HepG2 (cell line): Measurements from ENCODE around the gene MSL3B.

Source experiments
- ATAC-seq: fragments of 200-7000 bp; cut with Tn5 transposase; 3 replicates; pipeline ENCODE4 v1.9.1; 2020; ENCODE audit warnings: mild to moderate bottlenecking, moderate library complexity
- BruUV-seq: library from RNA; stranded (reverse); fragments of 400-500 nt; replicated peaks from 2 replicates; lab custom pipeline; 2021; lab: Mats Ljungman, UMichigan
- CTCF ChIA-PET: fragments of 300-600 bp; formaldehyde crosslinking; extraction: SDS; loops from one replicate; lab custom pipeline; 2021; ENCODE audit warnings: low total read pairs, inconsistent platforms, low intra/inter-chr PET ratio; lab: Yijun Ruan, JAX
- POLR2A ChIA-PET: fragments of 350-600 bp; sonication (Branson Sonifier 250); formaldehyde crosslinking; loops from one replicate; lab custom pipeline; 2020; ENCODE audit warnings: antibody characterized with exemption, inconsistent platforms; lab: Yijun Ruan, JAX
- DNase-seq: peaks from one replicate; pipeline ENCODE4 v3.0.0-alpha.2; 2015; ENCODE audit warnings: low spot score
- FAIRE-seq: peaks from 3 replicates; lab custom pipeline; 2011; peaks lifted over from hg19 to GRCh38; lab: Jason Lieb, UNC
- H2AFZ ChIP-seq: one replicate; pipeline ENCODE4 v1.6.1; 2011; ENCODE audit warnings: low read length, inconsistent platforms
- H3K27ac ChIP-seq: fragments of 300-600 bp; 3 replicates; pipeline ENCODE4 v1.8.0; 2011; ENCODE audit warnings: mixed run types, mild to moderate bottlenecking, mixed read lengths, low read length, inconsistent platforms; ENCODE audit not compliant: insufficient read depth; ENCODE audit errors: extremely low read length
- H3K27me3 ChIP-seq, 2 experiments: fragments of 200-600 bp in 1 of 2; 2 replicates in 1 of 2; 3 replicates in 1 of 2; pipeline versions ENCODE4 v1.6.0 to v1.8.0; 2011; ENCODE audit warnings: low read length in 2 of 2, mild to moderate bottlenecking in 2 of 2, moderate library complexity in 2 of 2, inconsistent platforms in 1 of 2; ENCODE audit not compliant: insufficient read depth in 2 of 2, control insufficient read depth in 1 of 2
- H3K36me3 ChIP-seq, 2 experiments: fragments of 200-600 bp in 1 of 2; replicated peaks in 1 of 2; 2 replicates in 1 of 2; 3 replicates in 1 of 2; pipeline versions ENCODE4 v1.5.1 to v1.8.0; 2011; ENCODE audit warnings: low read length in 2 of 2, inconsistent platforms in 1 of 2; ENCODE audit not compliant: insufficient read depth in 2 of 2, control insufficient read depth in 1 of 2
- H3K4me1 ChIP-seq: 2 replicates; pipeline ENCODE4 v1.5.1; 2012; ENCODE audit warnings: low read length, inconsistent platforms; ENCODE audit not compliant: insufficient read depth
- H3K4me2 ChIP-seq: 2 replicates; pipeline ENCODE4 v1.6.0; 2011; ENCODE audit warnings: low read depth, low read length, inconsistent platforms
- H3K4me3 ChIP-seq, 3 experiments: fragments of 200-600 bp in 1 of 3; sonication (generic), shearing (Covaris generic) in 1 of 3; replicated peaks in 1 of 3; 2 replicates each; pipeline ENCODE4 v1.5.1; 2011 to 2016; ENCODE audit warnings: low read length in 3 of 3, inconsistent platforms in 2 of 3, low read depth in 2 of 3, mild to moderate bottlenecking in 2 of 3, control low read depth in 1 of 3, mixed read lengths in 1 of 3; ENCODE audit not compliant: insufficient read depth in 1 of 3
- H3K79me2 ChIP-seq: one replicate; pipeline ENCODE4 v1.6.1; 2011; ENCODE audit warnings: low read length, inconsistent platforms; ENCODE audit not compliant: insufficient read depth
- H3K9ac ChIP-seq: 2 replicates; pipeline ENCODE4 v1.6.0; 2011; ENCODE audit warnings: mild to moderate bottlenecking, low read depth, low read length, inconsistent platforms; ENCODE audit not compliant: insufficient read depth
- H3K9me3 ChIP-seq: 2 replicates; pipeline ENCODE4 v1.5.1; 2012; ENCODE audit warnings: mild to moderate bottlenecking, low read length
- H4K20me1 ChIP-seq: 2 replicates; pipeline ENCODE4 v1.6.0; 2011; ENCODE audit warnings: inconsistent platforms, mild to moderate bottlenecking, low read length, moderate library complexity; ENCODE audit not compliant: insufficient read depth
- AGO2 ChIP-seq: fragments of 200-400 bp; formaldehyde crosslinking; optimal IDR thresholded peaks from 2 replicates; pipeline ENCODE3; 2017; ENCODE audit warnings: mild to moderate bottlenecking, low read depth, low read length, moderate library complexity
- DBP ChIP-seq: sonication (generic); formaldehyde crosslinking; IDR thresholded peaks from 2 replicates; pipeline ENCODE4 v1.4.0; 2020; ENCODE audit warnings: missing genetic modification reagents; ENCODE audit errors: not compliant biosample characterization
- MBNL3 ChIP-seq: fragments of 250-450 bp; sonication (Bioruptor Pico); conservative IDR thresholded peaks from 2 replicates; pipeline ENCODE4 v1.8.0; 2022; ENCODE audit warnings: mild to moderate bottlenecking, inconsistent platforms
- ZMYM3 ChIP-seq: sonication (generic); formaldehyde crosslinking; IDR thresholded peaks from 2 replicates; pipeline ENCODE4 v1.5.1; 2020; ENCODE audit warnings: mild to moderate bottlenecking, missing genetic modification reagents
- ZNF768 ChIP-seq: sonication (generic); formaldehyde crosslinking; IDR thresholded peaks from 2 replicates; pipeline ENCODE4 v1.4.0; 2020; ENCODE audit warnings: missing genetic modification reagents
- ZNF841 ChIP-seq: sonication (generic); formaldehyde crosslinking; IDR thresholded peaks from 2 replicates; pipeline ENCODE4 v1.8.1; 2023; ENCODE audit warnings: missing genetic modification reagents, borderline replicate concordance
- WGBS: methylation state at CpG from one replicate; pipeline ENCODE4 v1.1.6; 2017; ENCODE audit warnings: low lambda C conversion rate; 5-methylcytosine and 5-hydroxymethylcytosine counted together
- in situ Hi-C: cut with HindIII; loops from 2 replicates; pipeline ENCODE4 v1.10.0; 2017; ENCODE audit warnings: low pct_unique_long_range_greater_than_20kb; ENCODE audit not compliant: extremely low pct_ligation_motif_present
- intact Hi-C: fragments of 100-400 bp; cut with micrococcal nuclease; formaldehyde crosslinking; loops from one replicate; pipeline ENCODE4 v1.10.0; 2022; ENCODE audit not compliant: unreplicated experiment

The MSL3B gene

DNA sequence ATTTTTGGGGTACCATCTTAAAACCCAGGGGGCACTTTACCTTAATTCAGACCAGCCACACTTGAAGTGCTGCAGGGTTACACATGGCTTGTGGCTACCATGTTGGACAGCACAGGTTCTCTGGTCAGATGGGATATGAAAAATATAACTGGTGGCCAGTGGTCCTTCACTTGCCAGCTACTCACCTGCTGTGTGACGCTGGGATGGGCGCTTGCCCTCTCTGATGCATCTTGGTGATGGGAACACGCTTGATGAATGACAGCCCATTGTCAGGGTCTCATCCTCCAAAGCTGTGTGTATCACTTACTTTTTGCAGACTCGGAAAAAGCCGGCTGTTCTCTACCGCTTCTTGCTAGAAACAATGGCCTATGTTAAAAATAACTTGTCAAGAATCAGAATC is 36.3 kb downstream of the MSL3B start:
- in situ Hi-C loops (loop anchor here (25.0 kb wide), 1 partner anchor 520 kb away; the partner anchor contains the start of gene SAG), intact Hi-C loops (loop anchor here (10.0 kb wide), 1 partner anchor 387 kb away; no protein-coding TSS in a partner anchor)
- Histone ChIP-seq H3K4me3 (no peak overlapping the region), H3K4me2 (no peak overlapping the region), H3K27me3 (no peaks in the 10 kb centered on the region), H3K9ac (no peak overlapping the region), H3K27ac (no peak overlapping the region), H3K4me1 (no peaks in the 10 kb centered on the region), H3K9me3 (no peaks in the 10 kb centered on the region), H3K36me3 (peaks cover 11 to 20% of the 10 kb centered on the region in 2 experiments), H2AFZ (no peak overlapping the region), H4K20me1 (no peaks in the 10 kb centered on the region), H3K79me2 (peaks cover 2% of the 10 kb centered on the region)
- ATAC-seq = no peak
- no peak for DNase-seq
- FAIRE-seq = no peak
- 96% methylated on average over 6 of the region's 6 CpGs for WGBS
- no TSS peak for BruUV-seq
- TF ChIP-seq ZNF768 (CRISPR knock-in tag) (peak; percentile 98), ZMYM3 (peak; percentile 28; the same call in 1 of the 2 replicates), MBNL3 (CRISPR knock-in tag) (no peak), DBP (CRISPR knock-in tag) (no peak)
- POLR2A ChIA-PET = interaction anchor here (0.6 kb wide), 1 partner anchor 87 kb away, joined by 4 read pairs; no protein-coding TSS in a partner anchor
- CTCF ChIA-PET = no interaction called here

DNA sequence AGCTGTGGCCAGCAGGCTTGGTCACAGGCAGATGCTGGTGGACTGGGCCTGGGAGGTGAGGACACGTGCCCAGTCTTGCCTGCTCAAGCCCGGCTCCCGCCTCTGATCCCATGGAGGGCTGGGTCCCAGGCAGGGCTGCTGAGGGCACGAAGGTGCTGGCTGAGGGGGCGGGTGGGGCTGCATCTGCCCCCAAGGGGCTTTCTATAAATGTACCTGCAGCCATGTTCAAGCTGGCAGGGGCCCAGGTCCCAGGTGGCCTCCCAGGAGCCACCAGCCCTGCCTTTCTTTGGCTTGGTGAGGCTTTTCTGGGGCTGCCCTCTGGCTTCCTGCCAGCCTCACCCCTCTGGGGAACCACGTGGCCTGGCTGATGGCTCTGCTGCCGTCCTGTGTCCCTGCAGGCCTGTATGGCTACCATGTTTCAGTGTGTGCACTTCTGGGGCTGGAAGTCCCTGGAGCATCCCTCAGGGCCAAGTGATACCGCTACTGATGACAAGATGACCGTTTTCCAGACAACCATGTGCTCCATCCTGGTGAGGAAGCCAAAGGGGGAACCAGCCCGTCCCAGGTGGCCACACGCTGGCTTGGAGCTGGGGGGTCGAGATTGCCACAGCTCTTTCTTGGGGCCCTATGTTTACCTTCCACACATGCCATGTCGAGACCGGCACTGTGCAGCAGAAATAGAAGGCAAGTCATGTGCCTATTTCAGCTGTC is 37.0 kb downstream of the MSL3B start:
- WGBS = 86% methylated on average over 9 of the region's 14 CpGs
- Histone ChIP-seq H3K27ac (no peak overlapping the region), H3K4me1 (no peaks in the 10 kb centered on the region), H3K4me3 (no peak overlapping the region), H3K9ac (no peak overlapping the region), H2AFZ (no peak overlapping the region), H4K20me1 (no peaks in the 10 kb centered on the region), H3K27me3 (no peaks in the 10 kb centered on the region), H3K9me3 (no peaks in the 10 kb centered on the region), H3K36me3 (peaks cover 8 to 13% of the 10 kb centered on the region in 2 experiments), H3K79me2 (peaks cover 2% of the 10 kb centered on the region), H3K4me2 (no peak overlapping the region)
- POLR2A ChIA-PET = no interaction called here
- BruUV-seq = no TSS peak
- CTCF ChIA-PET = no interaction called here
- TF ChIP-seq ZNF841 (no peak), AGO2 (peak; percentile 81)
- in situ Hi-C loops = loop anchor here (25.0 kb wide), 1 partner anchor 519 kb away; the partner anchor contains the start of gene SAG
- DNase-seq (no peak), ATAC-seq (peak; percentile 10), FAIRE-seq (no peak)
- intact Hi-C loops = loop anchor here (10.0 kb wide), 1 partner anchor 386 kb away; no protein-coding TSS in a partner anchor
